AG09319 (cell line): ENCODE measurements around the gene UVRAG.

ENCODE experiments used
- DNase-seq: peaks from one replicate; pipeline ENCODE4 v3.0.0-alpha.2; 2010; ENCODE audit warnings: low read depth; ENCODE audit errors: extremely low read depth
- TF ChIP-seq, protein P1 (sequence below): IDR thresholded peaks from 2 replicates; pipeline ENCODE4 v1.5.1; 2011; ENCODE audit warnings: low read depth, mild to moderate bottlenecking, inconsistent platforms, low read length, moderate library complexity

The UVRAG gene

DNA sequence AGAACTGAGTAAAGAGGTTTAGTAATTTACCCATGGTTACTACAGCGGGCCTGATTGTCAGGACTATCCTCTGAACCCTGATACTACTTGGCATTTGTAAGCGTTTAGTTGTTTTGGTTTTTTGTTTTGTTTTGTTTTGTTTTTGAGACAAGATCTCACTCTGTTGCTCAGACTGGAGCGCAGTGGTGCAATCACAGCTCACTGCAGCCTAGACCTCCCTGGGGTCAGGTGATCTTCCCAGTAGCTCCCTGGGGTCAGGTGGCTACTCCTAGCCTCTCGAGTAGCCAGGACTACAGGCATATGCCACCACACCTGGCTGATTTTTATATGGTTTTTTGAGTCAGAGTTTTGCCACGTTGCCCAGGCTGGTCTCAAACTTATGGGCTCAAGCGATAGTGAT is 272.7 kb downstream of the UVRAG start:
- TF ChIP-seq, protein P1, sequence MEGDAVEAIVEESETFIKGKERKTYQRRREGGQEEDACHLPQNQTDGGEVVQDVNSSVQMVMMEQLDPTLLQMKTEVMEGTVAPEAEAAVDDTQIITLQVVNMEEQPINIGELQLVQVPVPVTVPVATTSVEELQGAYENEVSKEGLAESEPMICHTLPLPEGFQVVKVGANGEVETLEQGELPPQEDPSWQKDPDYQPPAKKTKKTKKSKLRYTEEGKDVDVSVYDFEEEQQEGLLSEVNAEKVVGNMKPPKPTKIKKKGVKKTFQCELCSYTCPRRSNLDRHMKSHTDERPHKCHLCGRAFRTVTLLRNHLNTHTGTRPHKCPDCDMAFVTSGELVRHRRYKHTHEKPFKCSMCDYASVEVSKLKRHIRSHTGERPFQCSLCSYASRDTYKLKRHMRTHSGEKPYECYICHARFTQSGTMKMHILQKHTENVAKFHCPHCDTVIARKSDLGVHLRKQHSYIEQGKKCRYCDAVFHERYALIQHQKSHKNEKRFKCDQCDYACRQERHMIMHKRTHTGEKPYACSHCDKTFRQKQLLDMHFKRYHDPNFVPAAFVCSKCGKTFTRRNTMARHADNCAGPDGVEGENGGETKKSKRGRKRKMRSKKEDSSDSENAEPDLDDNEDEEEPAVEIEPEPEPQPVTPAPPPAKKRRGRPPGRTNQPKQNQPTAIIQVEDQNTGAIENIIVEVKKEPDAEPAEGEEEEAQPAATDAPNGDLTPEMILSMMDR = no peak

DNA sequence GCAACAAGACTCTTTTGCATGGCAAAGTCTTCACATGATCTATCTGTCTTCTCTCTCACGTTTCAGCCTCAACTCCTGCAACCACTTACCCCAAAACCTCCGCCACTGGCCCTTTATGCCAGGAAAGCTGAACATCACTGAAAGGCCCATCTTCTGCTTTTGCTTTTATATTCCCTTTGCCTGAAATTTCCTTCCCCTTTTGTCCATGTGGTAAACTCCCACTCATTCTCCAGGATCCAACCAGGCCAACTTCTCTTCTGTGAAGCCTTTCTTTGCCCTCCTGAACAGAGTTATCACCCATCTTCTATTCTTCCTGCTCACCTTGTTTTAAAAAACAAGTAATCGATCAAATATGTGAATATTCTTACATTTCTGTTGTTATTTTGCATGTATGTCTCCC is 273.5 kb downstream of the UVRAG start:
- no peak for DNase-seq
- TF ChIP-seq, protein P1 = no peak

More for the DNA sequence above, 272.7 kb downstream of the UVRAG start:
- no peak for DNase-seq

DNA sequence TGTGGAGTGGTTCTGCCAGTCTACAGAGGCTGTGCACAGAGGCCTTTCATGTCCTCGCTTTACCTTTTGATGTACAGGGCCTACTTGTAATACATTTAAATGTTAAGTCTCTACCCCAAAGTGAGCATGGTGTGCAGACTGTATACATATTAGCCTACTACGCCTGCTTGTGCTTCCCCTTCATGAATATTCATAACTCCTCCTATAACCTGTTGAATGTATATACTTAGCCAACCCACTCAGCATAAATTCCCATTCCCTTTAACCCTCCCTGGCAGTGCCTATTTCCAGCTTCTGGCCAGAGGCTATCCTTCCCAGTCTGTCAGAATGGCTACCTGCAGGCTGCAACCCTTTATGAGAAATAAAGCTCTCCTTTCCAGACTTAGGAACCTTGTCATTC is 275.2 kb downstream of the UVRAG start:
- no peak for DNase-seq
- TF ChIP-seq, protein P1 = no peak

DNA sequence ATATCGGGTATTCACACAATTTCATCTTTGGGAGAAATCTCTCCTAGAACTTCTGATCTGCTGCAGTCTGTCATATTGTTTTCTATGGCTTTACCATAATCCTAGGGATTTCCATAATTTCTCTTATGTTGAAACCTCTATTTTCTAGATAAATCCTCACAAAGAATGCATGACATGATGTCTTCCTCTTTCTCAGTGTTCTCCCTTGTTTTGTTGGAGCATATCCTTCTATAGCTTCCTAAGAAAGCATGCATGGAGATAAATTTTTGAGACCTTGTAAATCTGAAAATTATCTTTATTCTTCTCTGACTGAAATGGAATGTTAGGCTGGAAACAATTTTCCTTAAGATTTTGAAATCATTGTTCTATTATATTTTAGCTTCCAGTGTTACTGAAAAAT is 275.8 kb downstream of the UVRAG start:
- TF ChIP-seq, protein P1 = no peak

DNA sequence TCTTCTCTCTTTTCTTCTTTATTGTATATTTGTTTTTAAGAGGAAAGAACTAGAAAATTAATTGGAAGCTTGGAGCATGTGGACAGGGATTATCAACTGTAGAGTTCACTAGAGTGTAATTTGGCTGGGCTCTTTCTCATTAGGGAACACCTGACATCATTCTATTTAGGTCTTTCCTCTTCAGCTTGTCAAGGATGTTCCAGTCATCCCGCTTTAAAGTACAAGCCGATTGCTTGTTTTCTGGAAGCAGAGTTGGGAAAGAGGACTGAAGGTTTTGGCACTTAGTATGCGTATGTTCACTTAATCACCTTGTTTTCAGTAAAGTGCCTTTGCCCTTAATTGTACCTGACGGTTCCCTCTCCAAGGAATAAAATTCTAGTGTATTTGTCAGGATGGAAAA is 279.7 kb downstream of the UVRAG start:
- TF ChIP-seq, protein P1 = no peak
- DNase-seq = no peak

More for the DNA sequence above, 275.8 kb downstream of the UVRAG start:
- DNase-seq = no peak

DNA sequence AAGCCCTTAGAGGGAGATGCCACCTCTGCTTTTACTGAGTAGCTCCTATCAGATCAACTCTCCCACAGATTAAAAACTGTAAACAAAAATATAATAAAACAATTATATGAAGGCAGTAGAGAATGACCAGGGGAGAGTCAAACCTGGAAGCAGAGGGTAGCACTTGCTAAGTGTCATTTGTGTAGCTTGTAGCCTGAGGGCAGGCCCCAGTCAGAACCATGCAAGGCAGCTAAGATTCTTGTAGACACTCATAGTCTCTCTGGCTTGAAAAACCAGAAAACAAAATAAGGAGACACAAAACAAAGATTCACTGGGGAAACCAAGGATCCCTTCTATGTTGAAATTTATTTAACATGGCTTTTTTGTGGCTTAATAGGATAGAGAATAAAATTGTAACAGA is 280.9 kb downstream of the UVRAG start:
- TF ChIP-seq, protein P1 = no peak
- DNase-seq = no peak

DNA sequence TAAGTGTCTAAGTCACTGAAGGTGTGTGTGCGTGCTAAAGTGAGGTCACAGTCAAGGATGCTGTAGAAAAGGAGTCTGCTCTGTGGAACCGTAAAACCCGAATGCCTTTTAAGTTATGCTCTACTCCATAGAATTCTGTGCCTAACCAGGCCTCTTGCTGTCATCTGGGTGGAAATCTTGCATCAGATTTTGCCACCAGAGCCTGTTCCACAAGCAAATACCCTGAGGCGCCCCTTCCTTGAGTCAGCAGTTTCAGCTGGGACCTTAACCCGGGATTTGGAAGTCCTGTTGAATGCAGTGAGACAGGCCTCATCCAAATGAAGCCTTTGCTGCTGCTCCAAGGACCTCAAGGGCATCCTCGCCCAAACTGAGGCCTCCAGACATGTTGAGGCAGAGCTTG is 281.5 kb downstream of the UVRAG start:
- TF ChIP-seq, protein P1 = no peak
- DNase-seq = no peak
